ENCODE measurements around the gene MCEMP1. TPM values are rescaled to one million over a fixed set of nuclear protein-coding genes. Genes with fewer than 3 reads are reported as not detected.

MCEMP1 gene
- polyA plus RNA-seq, 2 of the 4 experiments (the other 2 are of a cell fraction), result 0.17 TPM; not detected in 1

GRCh38 chr19:7658219-7658686, 18.6 kb upstream of the MCEMP1 start:
- H3K4me1 ChIP-seq, result no peaks in the 10 kb centered on the region
- no peak overlapping the region for H3K27ac ChIP-seq
- no peak overlapping the region for H3K4me3 ChIP-seq
- H3K4me2 ChIP-seq, result no peak overlapping the region
- H3K9me3 ChIP-seq, result no peaks in the 10 kb centered on the region
- ChIA-PET CTCF (interaction anchor here (1.2 to 1.7 kb wide), 2 partner anchors 11 to 23 kb away, joined by 3 to 6 read pairs; partner anchors contain the start of genes RETN and TRAPPC5), POLR2A (no interaction called here)
- ATAC-seq (no peak), DNase-seq (ENCODE audit: low read depth in 1 of 2, low spot score in 1 of 2) (no peak), FAIRE-seq (no peak)
- TF ChIP-seq HOXA7 (CRISPR knock-in tag; IDR thresholded peaks at IDR 0.05), result no peak
- TF ChIP-seq BHLHE40 (IDR thresholded peaks at IDR 0.05; ENCODE audit: low read depth, low read length), result no peak
- TF ChIP-seq FOSB (CRISPR knock-in tag; IDR thresholded peaks at IDR 0.05), result no peak
- no peak for TF ChIP-seq JUNB (IDR thresholded peaks at IDR 0.05)
- TF ChIP-seq HDAC2 (IDR thresholded peaks at IDR 0.05), result no peak
- TF ChIP-seq RARB (CRISPR knock-in tag; IDR thresholded peaks at IDR 0.05), result no peak
- no peak for TF ChIP-seq POLR2AphosphoS2 (conservative IDR thresholded peaks at IDR 0.05; ENCODE audit: low read length)
- TF ChIP-seq MAFK (IDR thresholded peaks at IDR 0.05; ENCODE audit: partially characterized antibody), result no peak
- 66% methylated on average over 9 of the region's 9 CpGs for whole genome bisulfite sequencing (ENCODE audit: missing lambda C conversion rate)

- Histone ChIP-seq H3K4me3 (no peak overlapping the region), H3K4me1 (no peaks in the 10 kb centered on the region), H3K9me3 (no peaks in the 10 kb centered on the region), H3K27ac (no peak overlapping the region), H3K4me2 (no peak overlapping the region)
- 62% methylated on average over 8 of the region's 8 CpGs for WGBS (ENCODE audit: missing lambda C conversion rate)
- ATAC-seq, result no peak
- CTCF ChIA-PET, result interaction anchor here (0.8 to 3.8 kb wide), 4 partner anchors 10 to 139 kb away, joined by 3 to 18 read pairs (median 10); partner anchors contain the start of gene TRAPPC5
- TF ChIP-seq NPAS2 (CRISPR knock-in tag; IDR thresholded peaks at IDR 0.05; ENCODE audit: borderline replicate concordance) (no peak), MAX (IDR thresholded peaks at IDR 0.05) (no peak), KDM1A (IDR thresholded peaks at IDR 0.05; ENCODE audit: low read depth) (no peak), PHF8 (IDR thresholded peaks at IDR 0.05; ENCODE audit: borderline replicate concordance, low read depth) (no peak), BCL3 (IDR thresholded peaks at IDR 0.05) (no peak), HES2 (IDR thresholded peaks at IDR 0.05) (no peak), BHLHE40 (IDR thresholded peaks at IDR 0.05; ENCODE audit: low read depth, low read length) (no peak), REST (IDR thresholded peaks at IDR 0.05) (no peak), MAZ (IDR thresholded peaks at IDR 0.05; ENCODE audit: borderline replicate concordance, low read depth, low read length) (no peak), RARB (CRISPR knock-in tag; IDR thresholded peaks at IDR 0.05) (no peak), E2F6 (IDR thresholded peaks at IDR 0.05; ENCODE audit: borderline replicate concordance, low read depth) (no peak), USF2 (IDR thresholded peaks at IDR 0.05) (no peak)
- no peak for DNase-seq (ENCODE audit: low read depth in 1 of 2, low spot score in 1 of 2)
- FAIRE-seq, result no peak
- POLR2A ChIA-PET, result no interaction called here
These were observed 14.9 kb upstream of the MCEMP1 start for GRCh38 chr19:7661744-7662538.
